Fibroblast of mammary gland (primary cell): ENCODE measurements around the gene IL3.

Source experiments
- DNase-seq: peaks from one replicate; pipeline ENCODE4 v3.0.0-alpha.2; 2010; ENCODE audit warnings: low read depth
- H3K4me3 ChIP-seq: 2 replicates; pipeline ENCODE4 v1.5.1; 2011; ENCODE audit warnings: low read depth, mild to moderate bottlenecking, low read length, moderate library complexity; ENCODE audit not compliant: control insufficient read depth
- TF ChIP-seq, protein P1 (sequence below): conservative IDR thresholded peaks from 2 replicates; pipeline ENCODE4 v1.5.1; 2011; ENCODE audit warnings: low read depth, low read length, inconsistent platforms; ENCODE audit not compliant: control insufficient read depth, insufficient read depth

Gene IL3

DNA sequence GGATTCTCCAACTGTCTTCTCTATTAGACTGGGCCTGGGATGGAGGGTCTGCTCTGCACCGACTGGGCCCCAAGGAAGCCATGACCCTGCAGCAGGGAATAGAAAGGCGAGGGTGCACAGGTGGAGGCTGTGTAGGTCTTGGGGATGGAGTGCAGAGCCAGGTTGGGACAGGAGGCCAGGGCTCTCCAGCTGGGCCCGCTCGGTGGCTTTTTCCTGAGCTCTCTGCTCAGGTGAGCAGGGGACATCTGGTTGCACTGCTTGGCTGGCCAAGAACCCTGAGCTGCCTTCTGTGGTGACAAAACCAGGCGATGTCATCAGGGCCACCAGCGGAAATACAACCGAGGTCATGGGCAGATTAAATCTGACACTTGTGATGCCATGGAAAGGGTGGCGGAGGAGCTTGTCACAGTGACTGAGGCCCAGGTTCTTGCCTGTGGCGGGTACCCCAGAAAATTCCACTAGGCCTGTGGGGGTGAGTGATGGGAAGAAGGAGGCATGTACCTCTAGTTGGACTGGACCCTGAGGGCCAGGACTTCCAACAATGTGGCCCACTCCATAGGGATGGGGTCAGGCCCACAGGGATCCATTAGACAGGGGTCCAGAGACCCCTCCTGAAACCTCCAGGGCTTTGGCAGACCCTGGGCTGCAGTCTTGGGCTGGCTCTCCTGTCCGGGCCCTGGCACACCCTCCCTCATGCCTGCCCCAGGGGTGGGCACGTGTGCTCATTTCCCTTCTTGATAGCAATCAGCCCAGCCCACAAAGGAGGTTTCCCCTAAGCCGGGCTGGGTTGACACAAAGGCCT is 4.4 kb upstream of the IL3 start:
- TF ChIP-seq, protein P1, sequence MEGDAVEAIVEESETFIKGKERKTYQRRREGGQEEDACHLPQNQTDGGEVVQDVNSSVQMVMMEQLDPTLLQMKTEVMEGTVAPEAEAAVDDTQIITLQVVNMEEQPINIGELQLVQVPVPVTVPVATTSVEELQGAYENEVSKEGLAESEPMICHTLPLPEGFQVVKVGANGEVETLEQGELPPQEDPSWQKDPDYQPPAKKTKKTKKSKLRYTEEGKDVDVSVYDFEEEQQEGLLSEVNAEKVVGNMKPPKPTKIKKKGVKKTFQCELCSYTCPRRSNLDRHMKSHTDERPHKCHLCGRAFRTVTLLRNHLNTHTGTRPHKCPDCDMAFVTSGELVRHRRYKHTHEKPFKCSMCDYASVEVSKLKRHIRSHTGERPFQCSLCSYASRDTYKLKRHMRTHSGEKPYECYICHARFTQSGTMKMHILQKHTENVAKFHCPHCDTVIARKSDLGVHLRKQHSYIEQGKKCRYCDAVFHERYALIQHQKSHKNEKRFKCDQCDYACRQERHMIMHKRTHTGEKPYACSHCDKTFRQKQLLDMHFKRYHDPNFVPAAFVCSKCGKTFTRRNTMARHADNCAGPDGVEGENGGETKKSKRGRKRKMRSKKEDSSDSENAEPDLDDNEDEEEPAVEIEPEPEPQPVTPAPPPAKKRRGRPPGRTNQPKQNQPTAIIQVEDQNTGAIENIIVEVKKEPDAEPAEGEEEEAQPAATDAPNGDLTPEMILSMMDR = no peak
- DNase-seq = no peak
- H3K4me3 ChIP-seq = no peak overlapping the region

DNA sequence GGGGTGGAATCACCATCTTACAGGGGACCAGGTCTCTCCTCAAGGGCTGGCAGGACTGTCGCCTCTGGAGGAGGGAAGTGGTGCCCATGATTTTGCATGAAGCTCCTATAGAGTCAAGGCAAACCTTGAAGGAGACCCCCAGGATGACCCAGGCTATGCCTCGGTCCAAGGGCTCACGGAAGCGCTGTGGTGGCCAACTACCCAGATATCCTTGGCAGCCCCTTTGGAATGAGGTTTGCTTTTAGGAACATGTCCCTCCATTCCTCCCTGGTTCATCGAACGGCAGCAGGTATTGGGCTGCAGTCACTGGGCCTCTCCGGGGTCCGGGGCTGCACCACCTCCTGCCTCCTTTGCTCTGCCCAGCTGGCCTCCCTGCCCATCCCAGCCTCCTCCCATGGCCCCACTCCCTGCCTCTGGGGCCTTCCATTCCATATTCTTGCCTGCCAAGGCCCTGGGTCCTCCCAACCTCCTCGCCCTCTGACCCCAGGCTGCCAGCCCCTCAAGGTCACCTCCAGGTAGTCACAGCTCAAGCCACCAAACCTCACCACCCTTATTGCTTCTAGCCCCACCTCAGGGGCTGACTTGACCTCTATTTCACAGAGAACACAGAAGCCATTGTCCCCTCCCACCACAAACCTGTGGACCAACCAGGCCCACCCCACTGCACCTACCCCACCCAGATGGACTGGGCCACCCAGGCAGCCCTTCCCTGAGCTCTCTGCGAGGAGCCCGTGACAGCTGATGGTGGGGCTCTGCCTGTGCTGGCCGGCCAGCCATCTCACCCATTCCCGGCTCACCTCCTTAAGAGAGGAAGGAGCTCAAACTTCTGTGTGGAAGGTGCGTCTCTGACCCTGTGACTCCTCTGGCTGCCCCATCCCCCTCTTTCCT is 3.6 kb upstream of the IL3 start:
- H3K4me3 ChIP-seq = no peak overlapping the region
- no peak for DNase-seq
- TF ChIP-seq, protein P1 = no peak

DNA sequence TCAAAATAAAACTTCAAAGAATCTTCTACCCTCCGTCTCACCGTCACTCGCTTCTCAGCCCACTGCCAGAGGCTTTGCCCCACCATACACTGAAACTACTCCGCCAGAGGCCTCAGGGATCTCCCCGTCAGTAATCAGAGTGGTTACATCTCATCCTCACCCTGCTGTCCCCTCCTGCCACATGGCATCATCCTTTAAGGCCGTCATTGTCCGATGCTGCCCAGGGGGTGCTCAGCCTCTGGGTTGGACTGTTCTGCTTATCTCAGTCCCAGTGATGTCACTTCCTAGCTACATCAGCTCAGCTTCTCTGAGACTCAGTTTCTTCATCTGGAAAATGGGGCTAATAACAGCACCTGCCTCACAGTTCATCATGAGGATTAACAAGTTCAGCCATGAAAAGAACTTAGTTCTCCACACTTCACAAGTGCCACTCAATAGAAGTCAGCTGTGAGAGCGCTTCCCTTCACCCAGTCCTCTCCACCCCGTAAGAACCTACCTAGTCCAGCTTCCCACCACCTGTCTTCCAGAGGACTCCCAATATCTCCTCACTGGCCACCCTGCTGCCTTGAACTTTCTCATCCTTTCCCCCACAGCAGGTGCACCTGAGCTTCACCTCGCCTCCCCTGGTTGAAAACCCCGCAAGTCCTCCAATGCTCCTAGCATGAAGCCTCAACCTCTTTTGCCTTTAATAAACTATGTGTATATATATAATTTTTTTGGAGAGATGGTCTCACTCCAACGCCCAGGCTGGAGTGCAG is 2.8 kb upstream of the IL3 start:
- no peak overlapping the region for H3K4me3 ChIP-seq
- TF ChIP-seq, protein P1 = no peak
- DNase-seq = no peak

DNA sequence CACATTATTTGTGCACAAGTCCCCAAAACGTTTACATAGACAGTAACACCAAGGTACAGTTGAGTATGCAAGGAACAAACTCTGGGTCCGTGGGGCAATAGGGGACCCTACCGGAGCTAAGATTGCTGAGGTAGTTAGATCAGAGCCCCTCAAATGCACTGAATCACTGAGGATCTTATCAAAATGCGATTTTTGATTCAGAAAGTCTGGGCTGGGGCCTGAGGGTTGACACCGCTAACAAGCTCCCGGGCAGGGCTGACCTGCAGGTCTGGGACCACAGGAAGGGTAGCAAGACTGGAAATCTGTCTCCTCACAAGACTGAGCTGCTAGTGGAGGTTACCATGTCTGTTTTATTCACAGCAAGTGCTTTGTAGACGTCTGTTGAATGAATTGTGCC is 1.8 kb upstream of the IL3 start:
- TF ChIP-seq, protein P1 = no peak
- no peak overlapping the region for H3K4me3 ChIP-seq
- no peak for DNase-seq

DNA sequence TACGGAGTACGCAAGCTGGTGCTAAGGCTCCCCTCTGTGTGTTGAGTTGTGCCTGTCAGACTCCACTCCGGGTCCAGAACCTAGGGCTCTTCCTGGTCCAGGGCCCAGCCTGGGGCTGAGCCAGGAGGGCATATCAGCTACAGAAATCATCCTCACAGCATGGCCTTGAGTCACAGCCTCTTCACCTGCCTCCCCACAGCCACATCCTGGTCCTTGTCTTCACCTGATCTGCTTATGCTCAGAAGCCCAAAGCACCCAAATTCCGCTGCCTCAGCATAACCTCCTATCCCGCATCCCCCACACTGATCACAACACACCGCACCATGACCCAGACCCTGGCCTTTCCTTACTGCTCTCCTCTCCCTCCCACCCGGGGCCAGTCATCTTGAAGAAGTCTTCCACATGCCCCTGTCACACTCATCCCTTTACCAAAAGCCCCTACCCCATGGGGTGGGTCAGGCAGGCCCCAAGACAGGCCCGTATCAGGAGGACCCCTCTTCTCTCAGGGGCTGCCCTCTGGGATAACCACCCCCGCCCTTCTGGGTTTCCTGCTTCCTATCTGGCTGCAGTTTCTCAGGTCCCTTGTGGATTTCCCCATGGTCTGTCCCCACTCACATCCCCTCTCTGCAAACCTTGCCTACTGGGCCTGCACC is 1.3 kb upstream of the IL3 start:
- no peak overlapping the region for H3K4me3 ChIP-seq
- TF ChIP-seq, protein P1 = no peak
- DNase-seq = no peak

DNA sequence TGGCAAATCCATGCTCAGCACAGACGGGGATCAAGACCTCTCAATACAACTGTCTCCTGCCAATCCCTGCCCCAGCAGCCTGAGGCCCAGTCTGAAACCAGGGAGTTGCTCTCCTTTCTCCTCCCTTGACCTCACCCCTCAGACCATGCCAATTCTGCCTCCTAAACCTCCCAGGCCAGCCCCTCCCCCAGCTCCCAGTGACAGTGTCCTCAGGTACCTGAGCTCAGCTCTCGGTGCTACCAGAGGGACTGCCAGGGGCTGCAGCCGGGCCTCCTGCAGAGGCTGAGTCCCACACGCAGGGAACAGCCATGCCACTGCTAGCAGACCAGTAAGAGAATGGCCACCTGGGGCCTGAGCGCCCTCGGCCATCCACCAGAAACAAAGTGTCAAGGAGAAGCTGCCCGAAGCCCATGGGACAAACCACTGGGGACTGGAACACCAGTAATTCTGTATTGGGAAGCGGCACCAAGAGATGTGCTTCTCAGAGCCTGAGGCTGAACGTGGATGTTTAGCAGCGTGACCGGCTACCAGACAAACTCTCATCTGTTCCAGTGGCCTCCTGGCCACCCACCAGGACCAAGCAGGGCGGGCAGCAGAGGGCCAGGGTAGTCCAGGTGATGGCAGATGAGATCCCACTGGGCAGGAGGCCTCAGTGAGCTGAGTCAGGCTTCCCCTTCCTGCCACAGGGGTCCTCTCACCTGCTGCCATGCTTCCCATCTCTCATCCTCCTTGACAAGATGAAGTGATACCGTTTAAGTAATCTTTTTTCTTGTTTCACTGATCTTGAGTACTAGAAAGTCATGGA is 557 bp upstream of the IL3 start:
- TF ChIP-seq, protein P1 = no peak
- H3K4me3 ChIP-seq = no peak overlapping the region
- DNase-seq = no peak
